GM12801 (cell line): Measurements from ENCODE around the gene WDR83.

Experiments used
- TF ChIP-seq, protein P1 (sequence below): IDR thresholded peaks from one replicate; pipeline ENCODE4 v1.5.1; 2011; ENCODE audit warnings: control low read depth; ENCODE audit not compliant: insufficient read length; ENCODE audit errors: extremely low read depth

WDR83 gene

DNA sequence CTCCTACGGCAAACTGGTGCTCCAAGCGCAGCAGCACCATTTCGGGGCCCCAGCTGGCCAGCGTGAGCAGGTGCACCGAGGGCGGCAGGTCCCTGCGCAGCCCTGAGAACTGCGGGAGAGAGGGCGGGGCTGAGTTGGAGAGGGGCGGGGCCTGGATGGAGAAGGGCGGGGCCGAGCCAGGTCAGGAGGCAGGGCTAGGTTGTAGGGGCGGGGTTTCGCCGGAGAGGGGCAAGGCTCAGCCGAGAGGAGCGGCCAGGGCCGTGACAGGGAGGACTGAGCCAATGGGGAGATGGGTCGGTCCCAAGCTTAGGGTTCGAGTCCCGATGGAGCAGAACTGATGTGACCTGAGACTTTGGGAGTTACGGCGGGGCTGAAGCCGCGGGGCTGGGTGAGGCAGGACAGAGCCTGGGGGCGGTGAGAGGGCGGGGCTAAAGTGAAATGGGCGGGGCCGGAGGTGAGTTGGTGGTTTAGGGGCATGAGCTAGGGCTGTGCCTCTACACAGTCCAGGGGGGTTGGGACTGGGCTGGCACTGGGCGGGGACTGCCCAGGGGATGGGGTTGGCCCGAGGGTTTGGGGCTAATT, 19.0 kb upstream of the WDR83 start:
- TF ChIP-seq, protein P1, sequence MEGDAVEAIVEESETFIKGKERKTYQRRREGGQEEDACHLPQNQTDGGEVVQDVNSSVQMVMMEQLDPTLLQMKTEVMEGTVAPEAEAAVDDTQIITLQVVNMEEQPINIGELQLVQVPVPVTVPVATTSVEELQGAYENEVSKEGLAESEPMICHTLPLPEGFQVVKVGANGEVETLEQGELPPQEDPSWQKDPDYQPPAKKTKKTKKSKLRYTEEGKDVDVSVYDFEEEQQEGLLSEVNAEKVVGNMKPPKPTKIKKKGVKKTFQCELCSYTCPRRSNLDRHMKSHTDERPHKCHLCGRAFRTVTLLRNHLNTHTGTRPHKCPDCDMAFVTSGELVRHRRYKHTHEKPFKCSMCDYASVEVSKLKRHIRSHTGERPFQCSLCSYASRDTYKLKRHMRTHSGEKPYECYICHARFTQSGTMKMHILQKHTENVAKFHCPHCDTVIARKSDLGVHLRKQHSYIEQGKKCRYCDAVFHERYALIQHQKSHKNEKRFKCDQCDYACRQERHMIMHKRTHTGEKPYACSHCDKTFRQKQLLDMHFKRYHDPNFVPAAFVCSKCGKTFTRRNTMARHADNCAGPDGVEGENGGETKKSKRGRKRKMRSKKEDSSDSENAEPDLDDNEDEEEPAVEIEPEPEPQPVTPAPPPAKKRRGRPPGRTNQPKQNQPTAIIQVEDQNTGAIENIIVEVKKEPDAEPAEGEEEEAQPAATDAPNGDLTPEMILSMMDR: no peak

DNA sequence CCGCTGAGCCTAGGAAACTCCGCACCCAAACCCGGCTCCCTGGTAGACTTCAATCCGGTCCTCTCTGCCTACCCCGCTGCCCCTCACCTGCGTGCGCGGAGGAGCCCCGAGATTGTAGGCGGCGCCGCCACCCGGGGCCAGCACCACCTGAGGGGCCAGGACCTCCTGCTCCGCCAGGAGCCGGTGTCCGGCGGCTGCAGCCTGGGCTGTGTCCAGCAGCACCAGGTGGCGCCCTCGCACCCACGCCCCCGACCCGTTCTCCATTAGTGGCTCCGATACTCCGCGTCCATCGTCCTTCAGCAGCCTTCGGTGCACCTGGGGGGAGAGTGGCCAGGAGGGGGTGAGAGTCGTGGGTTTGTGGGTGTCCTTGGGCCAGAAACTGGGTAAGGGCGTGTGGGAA, 18.5 kb upstream of the WDR83 start:
- TF ChIP-seq, protein P1: no peak

DNA sequence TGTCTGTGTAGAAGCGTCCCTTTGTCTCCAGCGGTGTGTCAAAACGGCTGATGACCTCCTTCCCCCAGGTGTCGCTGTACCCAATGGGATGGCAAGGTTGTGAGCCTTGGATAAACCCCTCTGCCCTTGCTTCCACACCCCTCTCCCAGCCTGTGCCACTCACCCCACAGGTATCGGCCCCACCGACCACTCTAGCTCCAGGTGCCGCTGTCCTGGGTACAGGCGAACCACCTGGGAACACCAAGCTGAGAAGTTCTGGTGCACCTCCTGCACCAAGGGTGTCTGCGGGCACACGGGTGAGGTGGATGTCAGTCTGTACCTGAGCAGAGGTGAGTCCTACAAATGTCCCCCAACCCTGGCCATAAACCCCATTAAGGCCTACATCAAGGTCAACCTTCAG, 16.7 kb upstream of the WDR83 start:
- TF ChIP-seq, protein P1: no peak

DNA sequence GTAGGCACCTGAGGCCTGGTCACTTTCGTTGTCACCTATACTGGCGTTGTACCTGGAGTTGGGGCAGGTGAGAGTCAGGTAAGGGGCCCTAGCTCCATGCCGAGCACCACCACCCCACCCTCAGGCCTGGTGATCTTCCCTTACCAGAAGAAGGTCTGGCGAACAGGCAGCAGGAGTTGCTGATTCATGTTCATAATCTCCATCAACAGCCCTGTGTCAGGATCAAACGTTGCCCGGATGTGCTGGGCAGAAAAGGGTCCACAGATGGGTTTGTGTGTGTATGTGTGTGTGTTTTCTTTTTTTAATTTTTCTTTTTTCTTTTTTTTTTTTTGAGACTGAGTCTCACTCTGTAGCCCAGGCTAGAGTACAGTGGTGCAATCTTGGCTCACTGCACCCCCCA, 14.4 kb upstream of the WDR83 start:
- TF ChIP-seq, protein P1: no peak

DNA sequence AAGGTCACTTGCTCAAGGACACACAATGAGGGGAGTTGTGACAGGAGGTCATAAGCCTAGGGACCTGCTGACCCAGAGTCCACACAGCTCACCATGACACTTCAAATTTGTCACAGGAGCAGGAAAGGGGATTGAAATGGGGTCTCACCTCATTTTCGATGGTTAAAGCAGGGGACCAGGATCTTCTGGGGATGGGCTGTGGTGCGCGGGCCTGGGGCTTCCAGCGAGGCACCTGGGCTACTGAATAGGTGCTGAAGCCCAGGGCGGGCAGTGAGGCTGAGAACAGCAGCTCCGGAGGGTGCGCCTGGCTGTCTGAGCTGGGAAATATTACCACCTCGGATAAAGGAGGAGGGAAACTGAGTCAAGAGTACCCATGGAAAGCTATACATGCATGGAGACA, 11.1 kb upstream of the WDR83 start:
- TF ChIP-seq, protein P1: no peak

DNA sequence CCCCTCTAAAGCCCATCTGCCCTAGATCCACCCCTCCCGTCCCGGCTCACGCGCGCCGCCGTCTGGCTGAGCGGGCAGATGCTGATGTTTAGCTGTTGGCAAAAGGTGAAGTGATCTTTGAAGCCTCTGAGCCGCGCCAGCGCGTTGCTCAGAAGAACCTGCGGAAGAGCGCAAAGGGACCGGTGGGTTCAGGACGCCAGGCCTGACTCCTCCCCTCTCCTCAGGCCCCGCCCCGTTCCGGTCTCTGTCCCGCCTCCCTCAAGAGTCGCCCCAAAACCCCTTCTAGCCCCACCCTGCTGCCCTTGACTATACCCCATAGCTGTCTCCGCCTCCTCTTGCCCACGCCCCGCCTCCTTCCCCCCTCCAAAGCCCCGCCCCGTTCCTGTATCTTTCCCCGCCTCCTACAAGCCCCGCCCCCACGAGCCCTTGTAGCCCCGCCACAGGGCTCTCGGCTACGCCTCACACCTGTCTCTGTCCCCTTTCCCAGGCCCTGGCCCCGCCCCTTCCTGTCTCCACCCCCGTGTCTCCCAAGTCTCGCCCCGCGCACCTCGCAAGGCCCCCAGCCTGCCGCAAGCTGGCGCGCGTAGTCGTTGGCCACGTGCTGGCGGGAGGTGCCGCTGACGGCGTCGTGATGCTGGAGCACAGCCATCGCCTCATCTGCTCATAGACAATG, 9.6 kb upstream of the WDR83 start:
- TF ChIP-seq, protein P1: no peak

DNA sequence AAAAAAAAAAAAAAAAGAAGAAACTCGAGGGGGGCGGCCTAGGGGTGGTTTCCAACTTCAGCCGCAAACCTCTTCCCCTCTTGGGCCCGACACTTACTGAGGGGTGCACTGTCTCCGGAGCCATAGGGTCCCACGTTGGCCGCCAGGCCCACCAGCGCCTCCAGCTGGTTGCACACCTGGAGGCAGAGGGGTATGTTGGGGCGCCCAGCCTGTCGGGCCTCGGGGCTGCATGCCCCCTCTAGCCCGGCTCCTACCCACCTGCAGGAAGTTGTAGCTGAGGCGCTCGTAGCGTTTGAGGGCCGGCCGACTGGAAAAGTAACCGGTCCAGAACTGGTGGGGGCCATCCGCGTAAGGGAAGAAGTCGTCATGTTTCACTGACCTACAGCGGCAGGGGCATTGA, 8.6 kb upstream of the WDR83 start:
- TF ChIP-seq, protein P1: no peak
